H1 (cell line): ENCODE measurements around the gene RPL18A. TPM values are rescaled to one million over a fixed set of nuclear protein-coding genes. Genes with fewer than 3 reads are reported as not detected.

Experiments used
- CTCF ChIA-PET: fragments of 300-600 bp; sonication (Branson Sonifier 250); formaldehyde crosslinking; loops from one replicate; lab custom pipeline; 2021; ENCODE audit not compliant: partially characterized antibody; lab: Charles Lee
- POLR2A ChIA-PET: fragments of 300-600 bp; sonication (Branson Sonifier 250); formaldehyde crosslinking; loops from one replicate; lab custom pipeline; 2021; ENCODE audit warnings: inconsistent platforms; ENCODE audit not compliant: partially characterized antibody; lab: Charles Lee
- DNase-seq, 2 experiments: peaks; one replicate each; pipeline versions ENCODE4 v3.0.0 to v3.0.0-alpha.2; 2010 to 2022; ENCODE audit warnings: low spot score in 2 of 2, low read depth in 1 of 2, mixed read lengths in 1 of 2
- FAIRE-seq: peaks from 2 replicates; lab custom pipeline; 2011; peaks lifted over from hg19 to GRCh38; lab: Jason Lieb, UNC
- H2AFZ ChIP-seq: 2 replicates; pipeline ENCODE4 v1.8.1; 2012; ENCODE audit warnings: low read length, inconsistent platforms
- H2AK5ac ChIP-seq: 2 replicates; pipeline ENCODE4 v1.6.1; 2013; ENCODE audit warnings: low read depth, low read length
- H2BK120ac ChIP-seq: replicated peaks from 2 replicates; pipeline ENCODE3; 2013; ENCODE audit warnings: low read depth, low read length, inconsistent platforms
- H2BK12ac ChIP-seq: 2 replicates; pipeline ENCODE4 v1.6.1; 2013; ENCODE audit warnings: low read depth, low read length
- H2BK15ac ChIP-seq: 2 replicates; pipeline ENCODE4 v1.6.1; 2013; ENCODE audit warnings: low read length
- H2BK20ac ChIP-seq: 2 replicates; pipeline ENCODE4 v1.6.1; 2013; ENCODE audit warnings: low read length
- H2BK5ac ChIP-seq: 2 replicates; pipeline ENCODE4 v1.6.1; 2013; ENCODE audit warnings: low read depth, low read length
- H3K14ac ChIP-seq: 2 replicates; pipeline ENCODE4 v1.6.1; 2013; ENCODE audit warnings: inconsistent platforms; ENCODE audit not compliant: insufficient read length
- H3K18ac ChIP-seq: 2 replicates; pipeline ENCODE4 v1.6.1; 2013; ENCODE audit warnings: low read length; ENCODE audit errors: extremely low read depth
- H3K23ac ChIP-seq: 2 replicates; pipeline ENCODE4 v1.6.1; 2013; ENCODE audit warnings: inconsistent platforms; ENCODE audit not compliant: insufficient read length
- H3K23me2 ChIP-seq: 2 replicates; pipeline ENCODE4 v1.6.1; 2013; ENCODE audit warnings: low read depth, low read length
- H3K27ac ChIP-seq: 2 replicates; pipeline ENCODE4 v1.6.1; 2011; ENCODE audit warnings: low read depth, low read length, inconsistent platforms
- H3K27me3 ChIP-seq, 4 experiments: replicated peaks in 1 of 4; 1 replicate in 1 of 4; 2 replicates in 3 of 4; pipeline versions ENCODE4 v1.6.1 to v1.8.1; 2011 to 2013; ENCODE audit warnings: low read length in 3 of 4, mild to moderate bottlenecking in 3 of 4, inconsistent platforms in 2 of 4, mixed read lengths in 2 of 4, moderate library complexity in 1 of 4; ENCODE audit not compliant: control insufficient read depth in 3 of 4, insufficient read depth in 3 of 4; ENCODE audit errors: extremely low read depth in 1 of 4
- H3K36me3 ChIP-seq, 4 experiments: 2 replicates each; pipeline versions ENCODE4 v1.6.1 to v1.8.1; 2011 to 2013; ENCODE audit warnings: mild to moderate bottlenecking in 4 of 4, low read length in 3 of 4, moderate library complexity in 2 of 4, control low read depth in 1 of 4, inconsistent platforms in 1 of 4; ENCODE audit not compliant: insufficient read depth in 4 of 4, control insufficient read depth in 2 of 4
- H3K4ac ChIP-seq: replicated peaks from 2 replicates; pipeline ENCODE3; 2013; ENCODE audit warnings: low read length, low read depth, mixed read lengths, inconsistent platforms; ENCODE audit not compliant: insufficient read length
- H3K4me1 ChIP-seq, 4 experiments: replicated peaks in 1 of 4; 1 replicate in 1 of 4; 2 replicates in 3 of 4; pipeline versions ENCODE4 v1.6.1 to v1.8.1; 2011 to 2013; ENCODE audit warnings: low read length in 3 of 4, inconsistent platforms in 2 of 4, mixed read lengths in 1 of 4; ENCODE audit not compliant: insufficient read depth in 4 of 4, control insufficient read depth in 3 of 4
- H3K4me2 ChIP-seq, 2 experiments: 2 replicates each; pipeline versions ENCODE4 v1.6.1 to v1.8.1; 2011 to 2013; ENCODE audit warnings: low read depth in 2 of 2, low read length in 2 of 2, control low read depth in 1 of 2, inconsistent platforms in 1 of 2, mild to moderate bottlenecking in 1 of 2; ENCODE audit not compliant: insufficient read depth in 1 of 2
- H3K4me3 ChIP-seq, 4 experiments: fragments of 200-600, 300-600 bp in 1 of 4; sonication (generic), shearing (Covaris generic), sonication (Bioruptor Twin) in 1 of 4; 2 replicates each; pipeline versions ENCODE4 v1.5.1 to v1.8.1; 2011 to 2016; ENCODE audit warnings: low read length in 4 of 4, low read depth in 3 of 4, control low read depth in 2 of 4, inconsistent platforms in 2 of 4, mild to moderate bottlenecking in 2 of 4, mixed read lengths in 1 of 4, moderate library complexity in 1 of 4; ENCODE audit not compliant: insufficient read depth in 2 of 4; ENCODE audit errors: extremely low read depth in 1 of 4
- H3K56ac ChIP-seq: replicated peaks from 2 replicates; pipeline ENCODE3; 2013; ENCODE audit warnings: low read depth, mild to moderate bottlenecking, mixed read lengths, low read length, inconsistent platforms; ENCODE audit not compliant: insufficient read length
- H3K79me1 ChIP-seq: 2 replicates; pipeline ENCODE4 v1.6.1; 2013; ENCODE audit warnings: low read depth, low read length, control low read depth
- H3K79me2 ChIP-seq, 2 experiments: 2 replicates each; pipeline versions ENCODE4 v1.6.1 to v1.8.1; 2012 to 2013; ENCODE audit warnings: low read length in 2 of 2, mild to moderate bottlenecking in 2 of 2, inconsistent platforms in 1 of 2; ENCODE audit not compliant: insufficient read depth in 2 of 2, control insufficient read depth in 1 of 2
- H3K9ac ChIP-seq, 4 experiments: replicated peaks in 1 of 4; 1 replicate in 1 of 4; 2 replicates in 3 of 4; pipeline versions ENCODE4 v1.6.1 to v1.8.1; 2011 to 2013; ENCODE audit warnings: low read depth in 3 of 4, low read length in 3 of 4, control low read depth in 2 of 4, mild to moderate bottlenecking in 2 of 4, moderate library complexity in 2 of 4, inconsistent platforms in 1 of 4; ENCODE audit errors: extremely low read depth in 1 of 4
- H3K9me3 ChIP-seq, 2 experiments: 2 replicates each; pipeline versions ENCODE4 v1.6.1 to v1.8.1; 2012 to 2013; ENCODE audit warnings: mild to moderate bottlenecking in 2 of 2, moderate library complexity in 2 of 2, control low read depth in 1 of 2, inconsistent platforms in 1 of 2, low read depth in 1 of 2, low read length in 1 of 2, mixed read lengths in 1 of 2; ENCODE audit not compliant: insufficient read depth in 2 of 2
- H4K20me1 ChIP-seq, 2 experiments: replicated peaks in 1 of 2; 2 replicates each; pipeline versions ENCODE3 to v1.8.1; 2011 to 2013; ENCODE audit warnings: inconsistent platforms in 2 of 2, low read length in 2 of 2, mild to moderate bottlenecking in 1 of 2; ENCODE audit not compliant: insufficient read depth in 2 of 2, control insufficient read depth in 1 of 2
- H4K5ac ChIP-seq: 2 replicates; pipeline ENCODE4 v1.6.1; 2013; ENCODE audit warnings: low read length, low read depth, mixed read lengths, inconsistent platforms; ENCODE audit not compliant: insufficient read length
- H4K8ac ChIP-seq: 2 replicates; pipeline ENCODE4 v1.8.0; 2013; ENCODE audit warnings: mild to moderate bottlenecking, moderate library complexity, low read length, inconsistent platforms; ENCODE audit not compliant: insufficient read depth; ENCODE audit errors: extremely low read depth
- H4K91ac ChIP-seq: replicated peaks from 2 replicates; pipeline ENCODE3; 2013; ENCODE audit warnings: low read length, mixed read lengths, inconsistent platforms; ENCODE audit not compliant: insufficient read length
- HDAC2 ChIP-seq, 2 experiments: fragments of 300-600 bp in 1 of 2; sonication (generic) in 1 of 2; IDR thresholded peaks; 2 replicates each; pipeline ENCODE4 v1.6.1; 2011 to 2012; ENCODE audit warnings: low read depth in 2 of 2, low read length in 2 of 2, mild to moderate bottlenecking in 2 of 2, moderate library complexity in 2 of 2, borderline replicate concordance in 1 of 2, inconsistent platforms in 1 of 2
- RAD21 ChIP-seq, 2 experiments: IDR thresholded peaks in 1 of 2; conservative IDR thresholded peaks in 1 of 2; 2 replicates each; pipeline ENCODE4 v1.6.1; 2011; ENCODE audit warnings: low read depth in 2 of 2, low read length in 2 of 2, improper control_type of control experiment in 1 of 2, inconsistent platforms in 1 of 2, mild to moderate bottlenecking in 1 of 2, moderate library complexity in 1 of 2
- SIN3A ChIP-seq, 2 experiments: IDR thresholded peaks in 1 of 2; conservative IDR thresholded peaks in 1 of 2; 2 replicates each; pipeline ENCODE4 v1.6.1; 2011 to 2012; ENCODE audit warnings: low read length in 2 of 2, improper control_type of control experiment in 1 of 2, low read depth in 1 of 2, mild to moderate bottlenecking in 1 of 2
- WGBS, 2 experiments: shearing (Covaris generic) in 1 of 2; methylation state at CpG; one replicate each; pipeline versions ENCODE4 v1.1.6 to v1.1.7; 2013 to 2015; ENCODE audit warnings: low lambda C conversion rate in 2 of 2, mixed read lengths in 2 of 2, inconsistent platforms in 1 of 2, low coverage in 1 of 2, missing lambda C conversion rate in 1 of 2; ENCODE audit not compliant: insufficient replicate concordance in 2 of 2, insufficient coverage in 1 of 2, insufficient read length in 1 of 2; ENCODE audit errors: extremely low coverage in 1 of 2, missing lambda C conversion rate in 1 of 2; 5-methylcytosine and 5-hydroxymethylcytosine counted together
- polyA plus RNA-seq, 7 experiments: library from polyadenylated mRNA; depleted of rRNA in 3 of 7; stranded (reverse) in 5 of 7; unstranded in 2 of 7; fragments of >200 nt in 5 of 7; fragments of 200-250 nt in 2 of 7; gene quantifications; 1 replicate in 5 of 7; 2 replicates in 1 of 7; 4 replicates in 1 of 7; pipeline versions ENCODE4 v1.2.1 to v1.2.3, GENCODE V29; 2011 to 2013; ENCODE audit warnings: missing spikeins in 2 of 7, mixed read lengths in 2 of 7
- total RNA-seq: library from RNA; stranded (reverse); fragmentation: NEBNext Ultra II Directional; extraction: Animal tissue kit (Norgen Biotek cat#: 25700); gene quantifications from 2 replicates; pipeline ENCODE4 v1.2.1, GENCODE V29; 2021

Gene RPL18A
- total and polyA plus RNA-seq, 2 of the 8 experiments (the other 6 are each of a cell fraction or from before 2014, with no cell fraction given): 2,749 to 3,938 TPM

GRCh38 chr19:17889609-17890214 lies 30.0 kb downstream of the RPL18A start:
- CTCF ChIA-PET: interaction anchor here (1.0 to 1.6 kb wide), 4 partner anchors 19 to 188 kb away, joined by 3 to 4 read pairs (median 3); partner anchors contain the start of gene CCDC124

More at GRCh38 chr19:17889609-17890214, 30.0 kb downstream of the RPL18A start:
- Histone ChIP-seq H3K56ac (no peak overlapping the region), H3K23ac (no peak overlapping the region), H3K18ac (no peak overlapping the region), H4K91ac (no peak overlapping the region), H2BK12ac (no peak overlapping the region), H2BK20ac (no peak overlapping the region), H4K8ac (no peak overlapping the region), H3K4me1 (no peaks in the 10 kb centered on the region; a peak in 2 of 7 replicates), H4K20me1 (peaks cover 0 to 1% of the 10 kb centered on the region in 2 experiments), H3K4me2 (no peak overlapping the region), H3K9ac (no peak overlapping the region), H3K79me1 (no peaks in the 10 kb centered on the region), H3K9me3 (no peaks in the 10 kb centered on the region; a peak in 1 of 4 replicates), H3K14ac (no peak overlapping the region), H3K23me2 (no peaks in the 10 kb centered on the region), H2AFZ (no peak overlapping the region), H3K79me2 (no peaks in the 10 kb centered on the region), H3K4me3 (no peak overlapping the region), H3K27me3 (no peaks in the 10 kb centered on the region; a peak in 1 of 7 replicates), H4K5ac (no peak overlapping the region), H3K4ac (no peak overlapping the region), H2AK5ac (no peak overlapping the region), H2BK5ac (no peak overlapping the region), H2BK15ac (no peak overlapping the region), H3K27ac (no peak overlapping the region), H3K36me3 (no peaks in the 10 kb centered on the region), H2BK120ac (no peak overlapping the region)
- WGBS, 2 experiments: 31% methylated on average over 18 of the region's 18 CpGs; no CpG with 5 or more reads in 1 of the 2 experiments
- peak in 1 of 2 experiments; percentile 83 for DNase-seq
- POLR2A ChIA-PET: interaction anchor here (0.6 to 2.0 kb wide), 5 partner anchors 19 to 43 kb away, joined by 3 to 6 read pairs (median 4); partner anchors contain the start of gene CCDC124
- FAIRE-seq: no peak
- TF ChIP-seq RAD21 (IDR thresholded peaks at IDR 0.05 in 1 of 2, conservative IDR thresholded peaks at IDR 0.05 in 1 of 2; ENCODE audit: low read depth in 2 of 2, low read length in 2 of 2) (no peak), SIN3A (conservative IDR thresholded peaks at IDR 0.05 in 1 of 2, IDR thresholded peaks at IDR 0.05 in 1 of 2; ENCODE audit: low read depth in 1 of 2, low read length in 2 of 2) (peak; percentile 60 to 80; a peak in 2 of 4 replicates), HDAC2 (IDR thresholded peaks at IDR 0.05; ENCODE audit: borderline replicate concordance in 1 of 2, low read depth in 2 of 2, low read length in 2 of 2) (0 out of 4 replicates have a peak, but pooled peaks of 1 of the 2 experiments have one; percentile 20)
